Keratinocyte (primary cell): ENCODE measurements around the gene CUBN.

ENCODE experiments used
- CTCF ChIP-seq, 3 experiments: IDR thresholded peaks in 1 of 3; conservative IDR thresholded peaks in 1 of 3; optimal IDR thresholded peaks in 1 of 3; 2 replicates in 2 of 3; 3 replicates in 1 of 3; pipeline versions ENCODE3 to v1.5.1; 2011; ENCODE audit warnings: low read length in 3 of 3, mild to moderate bottlenecking in 3 of 3, moderate library complexity in 2 of 3, control low read depth in 1 of 3, inconsistent platforms in 1 of 3; ENCODE audit not compliant: insufficient read depth in 2 of 3; ENCODE audit errors: extremely low read depth in 1 of 3
- EZH2 ChIP-seq: IDR thresholded peaks from one replicate; pipeline ENCODE4 v1.6.1; 2012; ENCODE audit warnings: inconsistent platforms, mild to moderate bottlenecking, low read length, moderate library complexity

- TF ChIP-seq CTCF (optimal IDR thresholded peaks at IDR 0.05 in 1 of 3, IDR thresholded peaks at IDR 0.05 in 1 of 3, conservative IDR thresholded peaks at IDR 0.05 in 1 of 3; ENCODE audit: extremely low read depth in 1 of 3, insufficient read depth in 2 of 3, low read length in 3 of 3), result peak; percentile 2 to 44 (median 44)
- no peak for TF ChIP-seq EZH2
These were observed 351.9 kb downstream of the CUBN start for GRCh38 chr10:16777473-16778370.
